ENCODE data around the gene ERCC4. TPM values are rescaled to one million over a fixed set of nuclear protein-coding genes. Genes with fewer than 3 reads are reported as not detected.
"Not testable (repeated sequence)": the region's sequence is repeated elsewhere in the genome, so short reads cannot be mapped to it uniquely, and the experiment has no call there.

Gene ERCC4
- total and polyA plus RNA-seq, 4 experiments from 2014 or later, result 11.5 to 15.9 (median 14.0) TPM

- H3K27me3 Mint-ChIP-seq, result peaks cover 13 to 20% of the 10 kb centered on the region in 2 donors
Observed at GRCh38 chr16:13902052-13902451, 17.9 kb upstream of the ERCC4 start.

GRCh38 chr16:13902677-13903076, 17.3 kb upstream of the ERCC4 start:
- H3K9me3 ChIP-seq (ENCODE audit: control insufficient read depth in 1 of 2, low read length in 2 of 2), result no peaks in the 10 kb centered on the region
- H3K27me3 ChIP-seq (ENCODE audit: insufficient read depth, low read length), result no peaks in the 10 kb centered on the region
- no peak overlapping the region for H3K27ac Mint-ChIP-seq
- H3K36me3 Mint-ChIP-seq, result no peaks in the 10 kb centered on the region
- H3K36me3 ChIP-seq (ENCODE audit: insufficient read depth, low read length), result no peaks in the 10 kb centered on the region
- H3K9me3 Mint-ChIP-seq, result peaks cover 2 to 8% (median 4%) of the 10 kb centered on the region in 8 donors
- DNase-seq, result no peak
- no peak overlapping the region for H3K27ac ChIP-seq (ENCODE audit: low read depth, low read length)
- peaks cover 13 to 23% of the 10 kb centered on the region in 2 donors for H3K27me3 Mint-ChIP-seq
- H3K4me1 ChIP-seq (ENCODE audit: insufficient read depth, low read length), result no peaks in the 10 kb centered on the region
- CTCF ChIA-PET (ENCODE audit: partially characterized antibody), result interaction anchor here (1.2 to 1.3 kb wide), 2 partner anchors 15 to 17 kb away, joined by 3 to 5 read pairs; partner anchors contain the start of gene ERCC4
- POLR2A ChIA-PET (ENCODE audit: partially characterized antibody), result no interaction called here
- H3K4me3 Mint-ChIP-seq, result no peak overlapping the region
- H3K4me1 Mint-ChIP-seq, result peaks cover 0 to 3% (median 0%) of the 10 kb centered on the region in 4 donors
- intact Hi-C loops (cut with micrococcal nuclease), result no loop called here
- H3K4me3 ChIP-seq (ENCODE audit: low read length in 2 of 2), result no peak overlapping the region

More at GRCh38 chr16:13902052-13902451, 17.9 kb upstream of the ERCC4 start:
- Mint-ChIP-seq H3K4me1 (peaks cover 0 to 3% (median 0%) of the 10 kb centered on the region in 4 donors), H3K4me3 (no peak overlapping the region), H3K9me3 (peaks cover 2 to 12% (median 4%) of the 10 kb centered on the region in 8 donors), H3K27ac (no peak overlapping the region), H3K36me3 (no peaks in the 10 kb centered on the region)
- H3K4me3 ChIP-seq (ENCODE audit: low read length in 2 of 2), result no peak overlapping the region
- intact Hi-C loops (cut with micrococcal nuclease), result no loop called here
- ChIA-PET CTCF (ENCODE audit: partially characterized antibody) (interaction anchor here (1.2 to 1.3 kb wide), 2 partner anchors 14 to 17 kb away, joined by 3 to 5 read pairs; partner anchors contain the start of gene ERCC4), POLR2A (ENCODE audit: partially characterized antibody) (no interaction called here)
- DNase-seq, result no peak
- H3K4me1 ChIP-seq (ENCODE audit: insufficient read depth, low read length), result no peaks in the 10 kb centered on the region
- no peaks in the 10 kb centered on the region for H3K27me3 ChIP-seq (ENCODE audit: insufficient read depth, low read length)
- no peaks in the 10 kb centered on the region for H3K9me3 ChIP-seq (ENCODE audit: control insufficient read depth in 1 of 2, low read length in 2 of 2)
- no peaks in the 10 kb centered on the region for H3K36me3 ChIP-seq (ENCODE audit: insufficient read depth, low read length)
- H3K27ac ChIP-seq (ENCODE audit: low read depth, low read length), result no peak overlapping the region

GRCh38 chr16:13904179-13904691, 15.7 kb upstream of the ERCC4 start:
- intact Hi-C loops (cut with micrococcal nuclease), result no loop called here

GRCh38 chr16:13904822-13905221, 15.1 kb upstream of the ERCC4 start:
- H3K27me3 ChIP-seq (ENCODE audit: insufficient read depth, low read length); H3K9me3 ChIP-seq (ENCODE audit: control insufficient read depth in 1 of 2, low read length in 2 of 2); POLR2A ChIA-PET (ENCODE audit: partially characterized antibody); H3K36me3 ChIP-seq (ENCODE audit: insufficient read depth, low read length); intact Hi-C loops (cut with micrococcal nuclease); H3K4me3 Mint-ChIP-seq; DNase-seq; H3K9me3 Mint-ChIP-seq; H3K4me1 ChIP-seq (ENCODE audit: insufficient read depth, low read length); H3K4me1 Mint-ChIP-seq; H3K36me3 Mint-ChIP-seq; H3K4me3 ChIP-seq (ENCODE audit: low read length in 2 of 2); H3K27ac ChIP-seq (ENCODE audit: low read depth, low read length); H3K27ac Mint-ChIP-seq: not testable (repeated sequence)
- peaks cover 23 to 32% of the 10 kb centered on the region in 2 donors for H3K27me3 Mint-ChIP-seq
- CTCF ChIA-PET (ENCODE audit: partially characterized antibody), result interaction anchor here (1.3 kb wide), 1 partner anchor 15 kb away, joined by 3 read pairs; the partner anchor contains the start of gene ERCC4

More at GRCh38 chr16:13904179-13904691, 15.7 kb upstream of the ERCC4 start:
- Mint-ChIP-seq H3K9me3 (peaks cover 3 to 8% (median 4%) of the 10 kb centered on the region in 8 donors), H3K27ac (no peak overlapping the region), H3K27me3 (peaks cover 23 to 32% of the 10 kb centered on the region in 2 donors), H3K36me3 (no peaks in the 10 kb centered on the region), H3K4me1 (peaks cover 0 to 3% (median 0%) of the 10 kb centered on the region in 4 donors), H3K4me3 (no peak overlapping the region)
- no peaks in the 10 kb centered on the region for H3K9me3 ChIP-seq (ENCODE audit: control insufficient read depth in 1 of 2, low read length in 2 of 2)
- no peak overlapping the region for H3K27ac ChIP-seq (ENCODE audit: low read depth, low read length)
- H3K27me3 ChIP-seq (ENCODE audit: insufficient read depth, low read length), result no peaks in the 10 kb centered on the region
- CTCF ChIA-PET (ENCODE audit: partially characterized antibody), result interaction anchor here (1.3 kb wide), 1 partner anchor 16 kb away, joined by 3 read pairs; the partner anchor contains the start of gene ERCC4
- H3K4me1 ChIP-seq (ENCODE audit: insufficient read depth, low read length), result no peaks in the 10 kb centered on the region
- H3K36me3 ChIP-seq (ENCODE audit: insufficient read depth, low read length), result no peaks in the 10 kb centered on the region
- POLR2A ChIA-PET (ENCODE audit: partially characterized antibody), result no interaction called here
- no peak overlapping the region for H3K4me3 ChIP-seq (ENCODE audit: low read length in 2 of 2)
- DNase-seq, result no peak

GRCh38 chr16:13906168-13907089, 13.5 kb upstream of the ERCC4 start:
- CTCF ChIA-PET (ENCODE audit: partially characterized antibody), result interaction anchor here (0.7 kb wide), 3 partner anchors 8 to 42 kb away, joined by 4 to 6 read pairs (median 4); partner anchors contain the start of gene ERCC4
- Mint-ChIP-seq H3K4me1 (peaks cover 0 to 3% (median 0%) of the 10 kb centered on the region in 4 donors), H3K9me3 (peaks cover 0 to 6% (median 4%) of the 10 kb centered on the region in 8 donors), H3K27me3 (peaks cover 23 to 32% of the 10 kb centered on the region in 2 donors), H3K4me3 (no peak overlapping the region), H3K36me3 (no peaks in the 10 kb centered on the region), H3K27ac (peak overlapping the region in 1 of 7 donors; percentile 26)
- Histone ChIP-seq H3K4me1 (ENCODE audit: insufficient read depth, low read length) (no peaks in the 10 kb centered on the region), H3K27ac (ENCODE audit: low read depth, low read length) (no peak overlapping the region), H3K36me3 (ENCODE audit: insufficient read depth, low read length) (no peaks in the 10 kb centered on the region), H3K27me3 (ENCODE audit: insufficient read depth, low read length) (no peaks in the 10 kb centered on the region), H3K4me3 (ENCODE audit: low read length in 2 of 2) (no peak overlapping the region), H3K9me3 (ENCODE audit: control insufficient read depth in 1 of 2, low read length in 2 of 2) (no peaks in the 10 kb centered on the region)
- DNase-seq, result no peak
- POLR2A ChIA-PET (ENCODE audit: partially characterized antibody), result no interaction called here
- intact Hi-C loops (cut with micrococcal nuclease), result no loop called here

GRCh38 chr16:13907431-13907830, 12.5 kb upstream of the ERCC4 start:
- Mint-ChIP-seq H3K36me3 (no peaks in the 10 kb centered on the region), H3K9me3 (peaks cover 0 to 5% (median 1%) of the 10 kb centered on the region in 8 donors), H3K27ac (no peak overlapping the region), H3K27me3 (peaks cover 21 to 29% of the 10 kb centered on the region in 2 donors), H3K4me1 (peaks cover 0 to 3% (median 0%) of the 10 kb centered on the region in 4 donors), H3K4me3 (no peak overlapping the region)
- no peak overlapping the region for H3K4me3 ChIP-seq (ENCODE audit: low read length in 2 of 2)
- no peaks in the 10 kb centered on the region for H3K27me3 ChIP-seq (ENCODE audit: insufficient read depth, low read length)
- ChIA-PET POLR2A (ENCODE audit: partially characterized antibody) (no interaction called here), CTCF (ENCODE audit: partially characterized antibody) (no interaction called here)
- no peaks in the 10 kb centered on the region for H3K4me1 ChIP-seq (ENCODE audit: insufficient read depth, low read length)
- intact Hi-C loops (cut with micrococcal nuclease), result no loop called here
- H3K36me3 ChIP-seq (ENCODE audit: insufficient read depth, low read length), result no peaks in the 10 kb centered on the region
- H3K9me3 ChIP-seq (ENCODE audit: control insufficient read depth in 1 of 2, low read length in 2 of 2), result no peaks in the 10 kb centered on the region
- no peak for DNase-seq
- no peak overlapping the region for H3K27ac ChIP-seq (ENCODE audit: low read depth, low read length)

GRCh38 chr16:13909069-13909468, 10.9 kb upstream of the ERCC4 start:
- Histone ChIP-seq H3K27me3 (ENCODE audit: insufficient read depth, low read length) (no peaks in the 10 kb centered on the region), H3K4me3 (ENCODE audit: low read length in 2 of 2) (no peak overlapping the region), H3K27ac (ENCODE audit: low read depth, low read length) (no peak overlapping the region), H3K4me1 (ENCODE audit: insufficient read depth, low read length) (no peaks in the 10 kb centered on the region), H3K9me3 (ENCODE audit: control insufficient read depth in 1 of 2, low read length in 2 of 2) (no peaks in the 10 kb centered on the region), H3K36me3 (ENCODE audit: insufficient read depth, low read length) (no peaks in the 10 kb centered on the region)
- no peaks in the 10 kb centered on the region for H3K36me3 Mint-ChIP-seq
- POLR2A ChIA-PET (ENCODE audit: partially characterized antibody), result no interaction called here
- H3K9me3 Mint-ChIP-seq, result peaks cover 0 to 5% (median 1%) of the 10 kb centered on the region in 8 donors
- H3K27ac Mint-ChIP-seq, result no peak overlapping the region
- H3K27me3 Mint-ChIP-seq, result peaks cover 20 to 25% of the 10 kb centered on the region in 2 donors
- DNase-seq, result no peak
- CTCF ChIA-PET (ENCODE audit: partially characterized antibody), result no interaction called here
- intact Hi-C loops (cut with micrococcal nuclease), result no loop called here
- no peak overlapping the region for H3K4me3 Mint-ChIP-seq
- peaks cover 0 to 3% (median 0%) of the 10 kb centered on the region in 4 donors for H3K4me1 Mint-ChIP-seq
